GM13976 (cell line): ENCODE measurements around the gene SLC4A3.
A peak's percentile ranks its signal among the peaks of the same experiment; 100 is the strongest.

Source experiments
- DNase-seq: peaks from one replicate; pipeline ENCODE4 v3.0.0; 2012; ENCODE audit warnings: low spot score
- in situ Hi-C: fragments of 300-500 bp; cut with MboI; formaldehyde crosslinking; loops from one replicate; pipeline ENCODE4 v1.12.0; 2022; ENCODE audit warnings: low sequenced_read_pairs, mixed read lengths, inconsistent platforms; ENCODE audit not compliant: unreplicated experiment
- TF ChIP-seq, protein P1 (sequence below): IDR thresholded peaks from 2 replicates; pipeline ENCODE4 v1.5.1; 2012; ENCODE audit warnings: borderline replicate concordance, mild to moderate bottlenecking; ENCODE audit not compliant: insufficient read depth; ENCODE audit errors: extremely low read depth, missing control alignments, control extremely low read depth

SLC4A3 gene

GRCh38 chr2:219631904-219632759 is 4.7 kb downstream of the SLC4A3 start:
- in situ Hi-C loops: no loop called here
- TF ChIP-seq, protein P1, sequence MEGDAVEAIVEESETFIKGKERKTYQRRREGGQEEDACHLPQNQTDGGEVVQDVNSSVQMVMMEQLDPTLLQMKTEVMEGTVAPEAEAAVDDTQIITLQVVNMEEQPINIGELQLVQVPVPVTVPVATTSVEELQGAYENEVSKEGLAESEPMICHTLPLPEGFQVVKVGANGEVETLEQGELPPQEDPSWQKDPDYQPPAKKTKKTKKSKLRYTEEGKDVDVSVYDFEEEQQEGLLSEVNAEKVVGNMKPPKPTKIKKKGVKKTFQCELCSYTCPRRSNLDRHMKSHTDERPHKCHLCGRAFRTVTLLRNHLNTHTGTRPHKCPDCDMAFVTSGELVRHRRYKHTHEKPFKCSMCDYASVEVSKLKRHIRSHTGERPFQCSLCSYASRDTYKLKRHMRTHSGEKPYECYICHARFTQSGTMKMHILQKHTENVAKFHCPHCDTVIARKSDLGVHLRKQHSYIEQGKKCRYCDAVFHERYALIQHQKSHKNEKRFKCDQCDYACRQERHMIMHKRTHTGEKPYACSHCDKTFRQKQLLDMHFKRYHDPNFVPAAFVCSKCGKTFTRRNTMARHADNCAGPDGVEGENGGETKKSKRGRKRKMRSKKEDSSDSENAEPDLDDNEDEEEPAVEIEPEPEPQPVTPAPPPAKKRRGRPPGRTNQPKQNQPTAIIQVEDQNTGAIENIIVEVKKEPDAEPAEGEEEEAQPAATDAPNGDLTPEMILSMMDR: no peak
- peak; percentile 17 for DNase-seq

DNA sequence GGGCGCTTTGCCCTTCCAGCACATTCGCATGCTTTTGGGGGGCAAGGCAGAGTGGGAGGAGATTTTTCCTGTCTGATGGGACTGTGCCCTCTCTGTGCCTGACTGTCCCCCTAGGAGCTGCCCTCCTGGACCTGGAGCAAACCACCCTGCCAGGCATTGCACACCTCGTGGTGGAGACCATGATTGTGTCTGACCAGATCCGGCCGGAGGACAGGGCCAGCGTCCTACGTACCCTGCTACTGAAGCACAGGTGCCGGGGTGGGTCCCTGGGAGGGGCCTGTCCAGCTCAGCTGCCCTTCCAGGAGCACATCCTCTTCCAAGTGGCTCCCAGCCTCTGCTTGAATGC is 5.3 kb downstream of the SLC4A3 start:
- in situ Hi-C loops: no loop called here
- TF ChIP-seq, protein P1: no peak
- peak; percentile 23 for DNase-seq

- in situ Hi-C loops: no loop called here
- DNase-seq: peak; percentile 23
- TF ChIP-seq, protein P1: no peak
Observed at GRCh38 chr2:219633276-219634065, 6.0 kb downstream of the SLC4A3 start.

DNA sequence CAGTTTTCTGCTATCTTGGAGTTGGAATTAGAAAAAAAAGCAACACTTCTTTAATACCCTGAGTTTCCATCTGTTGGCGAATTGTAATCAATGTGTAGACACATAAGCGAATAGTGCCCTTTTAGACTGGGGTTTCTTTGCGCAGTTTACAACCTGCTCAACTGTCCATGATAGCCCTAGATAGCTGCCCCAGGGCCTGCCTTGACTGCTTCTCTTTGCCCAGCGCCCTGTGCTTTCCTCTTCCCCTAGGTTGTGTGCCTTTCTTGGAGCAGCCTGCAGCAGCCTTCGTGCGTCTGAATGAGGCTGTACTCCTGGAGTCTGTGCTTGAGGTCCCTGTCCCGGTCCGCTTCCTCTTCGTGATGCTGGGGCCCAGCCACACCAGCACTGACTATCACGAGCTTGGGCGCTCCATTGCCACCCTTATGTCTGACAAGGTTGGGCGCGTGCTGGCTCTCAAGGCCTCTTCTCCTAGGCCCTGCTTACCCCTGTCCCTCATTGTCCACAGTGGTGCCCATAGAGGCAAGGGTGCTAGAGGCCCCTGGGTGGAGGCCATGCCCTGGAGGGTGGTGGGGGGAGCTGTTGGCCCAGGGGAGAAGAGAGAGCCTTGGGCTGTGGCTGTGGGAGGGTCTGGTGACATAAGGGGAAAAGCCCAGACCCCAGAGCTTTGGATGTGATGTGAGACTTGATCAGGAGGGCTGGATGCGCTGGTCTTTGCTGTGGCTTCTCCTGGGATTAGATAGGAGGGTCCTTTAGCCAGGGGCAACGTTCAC is 6.9 kb downstream of the SLC4A3 start:
- in situ Hi-C loops: no loop called here
- DNase-seq: peak; percentile 32
- TF ChIP-seq, protein P1: no peak

DNA sequence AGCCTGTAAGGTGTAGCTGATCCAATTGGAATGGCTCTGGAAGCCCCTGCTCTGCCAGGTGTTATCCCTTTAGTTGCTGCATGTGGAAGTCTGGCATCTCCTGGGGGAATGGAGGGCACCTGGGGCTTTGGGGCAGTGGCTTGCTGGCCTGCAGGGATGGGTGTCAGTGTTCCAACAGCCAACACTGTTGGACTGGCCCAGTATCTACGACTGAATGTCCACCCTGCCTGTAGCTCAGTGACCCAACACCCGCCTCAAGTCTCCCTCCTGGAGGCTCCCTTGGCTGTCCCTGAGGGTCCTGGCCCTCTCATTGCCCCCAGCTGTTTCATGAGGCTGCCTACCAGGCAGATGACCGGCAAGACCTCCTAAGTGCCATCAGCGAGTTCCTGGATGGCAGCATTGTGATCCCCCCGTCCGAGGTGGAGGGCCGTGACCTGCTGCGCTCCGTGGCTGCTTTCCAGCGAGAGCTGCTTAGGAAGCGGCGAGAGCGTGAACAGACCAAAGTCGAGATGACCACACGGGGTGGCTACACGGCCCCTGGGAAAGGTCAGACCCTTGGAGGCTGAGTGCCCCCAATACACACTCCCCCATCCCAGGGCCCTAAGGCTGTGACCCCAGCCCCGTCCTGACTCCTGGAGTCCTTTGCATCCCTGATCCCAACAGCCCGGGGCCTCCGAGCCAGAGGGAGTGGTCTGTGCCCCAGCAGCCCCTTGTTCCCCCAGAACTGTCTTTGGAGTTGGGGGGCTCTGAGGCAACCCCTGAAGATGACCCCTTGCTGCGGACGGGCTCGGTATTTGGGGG is 7.7 kb downstream of the SLC4A3 start:
- peak; percentile 14 for DNase-seq

More for the DNA sequence above, 7.7 kb downstream of the SLC4A3 start:
- in situ Hi-C loops: no loop called here
- TF ChIP-seq, protein P1: no peak
